CD4-positive, alpha-beta memory T cell (primary cell): Measurements from ENCODE around the gene NOTCH2. TPM values are rescaled to one million over a fixed set of nuclear protein-coding genes. Genes with fewer than 3 reads are reported as not detected.
"Not testable (repeated sequence)": the region's sequence is repeated elsewhere in the genome, so short reads cannot be mapped to it uniquely, and the experiment has no call there.

Experiments used
- CTCF ChIA-PET: fragments of 350-600 bp; sonication (Branson Sonifier 250); formaldehyde crosslinking; loops from one replicate; lab custom pipeline; 2021; ENCODE audit warnings: inconsistent platforms; ENCODE audit not compliant: partially characterized antibody; lab: Charles Lee
- POLR2A ChIA-PET: fragments of 350-600 bp; sonication (Branson Sonifier 250); formaldehyde crosslinking; loops from one replicate; lab custom pipeline; 2021; ENCODE audit not compliant: partially characterized antibody; lab: Charles Lee
- DNase-seq, 5 donors: peaks; one replicate each; pipeline versions ENCODE4 v3.0.0 to v3.0.0-alpha.2; 2020 to 2022; ENCODE audit warnings: mixed read lengths in 1 of 5
- H3K27ac ChIP-seq: one replicate; pipeline ENCODE4 v1.7.0; 2013; ENCODE audit warnings: low read depth, low read length
- H3K27me3 ChIP-seq: 2 replicates; pipeline ENCODE4 v1.7.0; 2013; ENCODE audit warnings: mild to moderate bottlenecking, low read length, moderate library complexity; ENCODE audit not compliant: insufficient read depth
- H3K36me3 ChIP-seq: 2 replicates; pipeline ENCODE4 v1.7.0; 2013; ENCODE audit warnings: mild to moderate bottlenecking, low read length, moderate library complexity; ENCODE audit not compliant: insufficient read depth
- H3K4me1 ChIP-seq: 2 replicates; pipeline ENCODE4 v1.7.0; 2013; ENCODE audit warnings: mild to moderate bottlenecking, low read length, moderate library complexity; ENCODE audit not compliant: insufficient read depth
- H3K4me3 ChIP-seq, 2 donors: one replicate each; pipeline ENCODE4 v1.7.0; 2013; ENCODE audit warnings: low read length in 2 of 2, mild to moderate bottlenecking in 1 of 2
- H3K9me3 ChIP-seq, 2 donors: one replicate each; pipeline ENCODE4 v1.7.0; 2013; ENCODE audit warnings: low read length in 2 of 2, control low read depth in 1 of 2; ENCODE audit not compliant: control insufficient read depth in 1 of 2
- H3K27ac Mint-ChIP-seq, 7 donors: one replicate each; pipeline ENCODE4 v1.8.0; 2020 to 2021; ENCODE audit warnings: mixed read lengths in 7 of 7, mild to moderate bottlenecking in 6 of 7, inconsistent platforms in 3 of 7, moderate library complexity in 3 of 7
- H3K27me3 Mint-ChIP-seq, 2 donors: one replicate each; pipeline ENCODE4 v1.8.0; 2020 to 2021; ENCODE audit warnings: mixed read lengths in 2 of 2
- H3K36me3 Mint-ChIP-seq, 2 donors: one replicate each; pipeline ENCODE4 v1.8.0; 2020 to 2021; ENCODE audit warnings: mixed read lengths in 2 of 2, inconsistent platforms in 1 of 2, mild to moderate bottlenecking in 1 of 2
- H3K4me1 Mint-ChIP-seq, 4 donors: one replicate each; pipeline ENCODE4 v1.8.0; 2020 to 2021; ENCODE audit warnings: mixed read lengths in 4 of 4, mild to moderate bottlenecking in 1 of 4
- H3K4me3 Mint-ChIP-seq, 8 donors: one replicate each; pipeline ENCODE4 v1.8.0; 2020 to 2021; ENCODE audit warnings: mixed read lengths in 8 of 8, mild to moderate bottlenecking in 7 of 8, moderate library complexity in 6 of 8, inconsistent platforms in 3 of 8
- H3K9me3 Mint-ChIP-seq, 8 donors: one replicate each; pipeline ENCODE4 v1.8.0; 2020 to 2021; ENCODE audit warnings: mixed read lengths in 8 of 8, mild to moderate bottlenecking in 5 of 8, inconsistent platforms in 3 of 8, moderate library complexity in 1 of 8
- intact Hi-C: fragments of 100-400 bp; cut with micrococcal nuclease; formaldehyde crosslinking; loops from one replicate; pipeline ENCODE4 v1.15.1; 2023
- polyA plus RNA-seq, 2 donors: library from polyadenylated mRNA; unstranded; fragments of 300-500 nt; fragmentation: Illumina TruSeq; gene quantifications; one replicate each; pipeline ENCODE4 v1.2.3, GENCODE V29; 2021
- total RNA-seq, 2 experiments: library from RNA; stranded (reverse); gene quantifications; one replicate each; pipeline ENCODE4 v1.2.3, GENCODE V29; 2021

The NOTCH2 gene
- total and polyA plus RNA-seq, 4 experiments from 2014 or later: 11.1 to 61.3 (median 43.3) TPM

GRCh38 chr1:119996731-119997312 is 72.6 kb downstream of the NOTCH2 start:
- intact Hi-C loops, POLR2A ChIA-PET, H3K9me3 Mint-ChIP-seq, H3K4me1 ChIP-seq, H3K4me3 ChIP-seq, H3K27me3 Mint-ChIP-seq, H3K27ac ChIP-seq, DNase-seq, H3K4me3 Mint-ChIP-seq, CTCF ChIA-PET, H3K36me3 ChIP-seq, H3K9me3 ChIP-seq, H3K36me3 Mint-ChIP-seq, H3K27me3 ChIP-seq, H3K4me1 Mint-ChIP-seq: not testable (repeated sequence)
- H3K27ac Mint-ChIP-seq: peak overlapping the region in 2 of 7 donors; percentile 12 to 19

GRCh38 chr1:119995975-119996374 is 73.5 kb downstream of the NOTCH2 start:
- H3K4me1 Mint-ChIP-seq, H3K4me1 ChIP-seq, H3K4me3 Mint-ChIP-seq, H3K9me3 Mint-ChIP-seq, H3K27ac Mint-ChIP-seq, H3K27me3 ChIP-seq, CTCF ChIA-PET, H3K4me3 ChIP-seq, intact Hi-C loops, POLR2A ChIA-PET, H3K27ac ChIP-seq, DNase-seq, H3K9me3 ChIP-seq, H3K36me3 ChIP-seq, H3K36me3 Mint-ChIP-seq, H3K27me3 Mint-ChIP-seq: not testable (repeated sequence)

GRCh38 chr1:119988306-119989062 is 81.0 kb downstream of the NOTCH2 start:
- H3K27ac ChIP-seq: no peak overlapping the region
- H3K9me3 Mint-ChIP-seq: no peaks in the 10 kb centered on the region
- H3K4me1 Mint-ChIP-seq: peaks cover 17 to 38% (median 26%) of the 10 kb centered on the region in 4 donors
- no peak overlapping the region for H3K4me3 ChIP-seq
- H3K27me3 Mint-ChIP-seq: no peaks in the 10 kb centered on the region
- peak overlapping the region in 5 of 7 donors; percentile 22 to 81 (median 74) for H3K27ac Mint-ChIP-seq
- DNase-seq: no peak
- peaks cover 21% of the 10 kb centered on the region for H3K4me1 ChIP-seq
- POLR2A ChIA-PET: no interaction called here
- peaks cover 34 to 37% of the 10 kb centered on the region in 2 donors for H3K36me3 Mint-ChIP-seq
- H3K36me3 ChIP-seq: no peaks in the 10 kb centered on the region
- intact Hi-C loops: no loop called here
- peak overlapping the region in 4 of 8 donors; percentile 13 to 47 (median 18) for H3K4me3 Mint-ChIP-seq
- H3K9me3 ChIP-seq: no peaks in the 10 kb centered on the region
- CTCF ChIA-PET: interaction anchor here (1.6 kb wide), 1 partner anchor 20 kb away, joined by 6 read pairs; no protein-coding TSS in a partner anchor
- no peaks in the 10 kb centered on the region for H3K27me3 ChIP-seq

- peak in 2 of 5 donors; percentile 5 to 14 for DNase-seq
- H3K9me3 ChIP-seq: no peaks in the 10 kb centered on the region
- no peaks in the 10 kb centered on the region for H3K27me3 ChIP-seq
- peaks cover 17 to 38% (median 26%) of the 10 kb centered on the region in 4 donors for H3K4me1 Mint-ChIP-seq
- intact Hi-C loops: no loop called here
- ChIA-PET CTCF (interaction anchor here (1.2 to 1.6 kb wide), 2 partner anchors 19 to 42 kb away, joined by 3 to 6 read pairs; no protein-coding TSS in a partner anchor), POLR2A (no interaction called here)
- H3K4me1 ChIP-seq: peaks cover 21% of the 10 kb centered on the region
- H3K27ac Mint-ChIP-seq: peak overlapping the region; percentile 22 to 87 (median 73)
- H3K36me3 ChIP-seq: no peaks in the 10 kb centered on the region
- H3K27ac ChIP-seq: no peak overlapping the region
- no peaks in the 10 kb centered on the region for H3K9me3 Mint-ChIP-seq
- H3K4me3 Mint-ChIP-seq: peak overlapping the region in 7 of 8 donors; percentile 8 to 60 (median 39)
- no peaks in the 10 kb centered on the region for H3K27me3 Mint-ChIP-seq
- peaks cover 34 to 37% of the 10 kb centered on the region in 2 donors for H3K36me3 Mint-ChIP-seq
- H3K4me3 ChIP-seq: no peak overlapping the region
These were observed 81.8 kb downstream of the NOTCH2 start for GRCh38 chr1:119987686-119988085.

- CTCF ChIA-PET: interaction anchor here (1.2 to 1.6 kb wide), 2 partner anchors 19 to 41 kb away, joined by 3 to 6 read pairs; no protein-coding TSS in a partner anchor
- no peaks in the 10 kb centered on the region for H3K27me3 Mint-ChIP-seq
- Histone ChIP-seq H3K4me3 (no peak overlapping the region), H3K27me3 (no peaks in the 10 kb centered on the region), H3K4me1 (peaks cover 21% of the 10 kb centered on the region), H3K27ac (no peak overlapping the region), H3K9me3 (no peaks in the 10 kb centered on the region), H3K36me3 (no peaks in the 10 kb centered on the region)
- H3K4me3 Mint-ChIP-seq: peak overlapping the region in 1 of 8 donors; percentile 57
- POLR2A ChIA-PET: no interaction called here
- intact Hi-C loops: no loop called here
- H3K27ac Mint-ChIP-seq: peak overlapping the region in 4 of 7 donors; percentile 8 to 88 (median 12)
- H3K36me3 Mint-ChIP-seq: peaks cover 36 to 37% of the 10 kb centered on the region in 2 donors
- DNase-seq: no peak
- H3K4me1 Mint-ChIP-seq: peaks cover 18 to 38% (median 26%) of the 10 kb centered on the region in 4 donors
- H3K9me3 Mint-ChIP-seq: no peaks in the 10 kb centered on the region
These were observed 82.3 kb downstream of the NOTCH2 start for GRCh38 chr1:119987112-119987511.

GRCh38 chr1:119986007-119986497 is 83.4 kb downstream of the NOTCH2 start:
- POLR2A ChIA-PET: no interaction called here
- no peak overlapping the region for H3K4me3 ChIP-seq
- no peaks in the 10 kb centered on the region for H3K9me3 ChIP-seq
- H3K36me3 Mint-ChIP-seq: peaks cover 36 to 37% of the 10 kb centered on the region in 2 donors
- CTCF ChIA-PET: interaction anchor here (2.5 kb wide), 1 partner anchor 18 kb away, joined by 13 read pairs; no protein-coding TSS in a partner anchor
- DNase-seq: no peak
- H3K9me3 Mint-ChIP-seq: no peaks in the 10 kb centered on the region
- H3K27me3 ChIP-seq: no peaks in the 10 kb centered on the region
- H3K27me3 Mint-ChIP-seq: no peaks in the 10 kb centered on the region
- H3K4me1 Mint-ChIP-seq: peaks cover 20 to 38% (median 26%) of the 10 kb centered on the region in 4 donors
- H3K4me3 Mint-ChIP-seq: no peak overlapping the region
- H3K27ac ChIP-seq: no peak overlapping the region
- intact Hi-C loops: no loop called here
- no peak overlapping the region for H3K27ac Mint-ChIP-seq
- no peaks in the 10 kb centered on the region for H3K36me3 ChIP-seq
- H3K4me1 ChIP-seq: peaks cover 21% of the 10 kb centered on the region

DNA sequence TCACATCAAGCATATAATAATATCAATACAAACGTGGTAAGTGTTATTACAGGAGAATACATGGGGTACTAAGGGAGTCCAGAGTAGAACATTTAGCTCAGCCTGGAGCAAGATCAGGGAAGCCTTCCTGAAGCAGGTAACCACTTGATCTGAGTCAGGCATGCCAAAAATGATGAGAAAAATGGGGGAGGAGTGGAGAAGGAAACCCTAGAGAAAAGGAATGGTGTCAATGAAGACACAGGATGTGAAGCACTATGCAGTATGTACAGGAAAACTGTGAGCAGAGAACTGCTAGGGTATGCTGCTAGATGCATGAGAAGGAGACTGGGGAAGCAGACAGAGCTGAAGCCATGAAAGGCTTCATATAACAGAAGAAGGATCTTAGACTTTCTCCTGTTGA is 84.7 kb downstream of the NOTCH2 start:
- POLR2A ChIA-PET: no interaction called here
- Mint-ChIP-seq H3K9me3 (no peaks in the 10 kb centered on the region), H3K4me1 (peaks cover 20 to 38% (median 26%) of the 10 kb centered on the region in 4 donors), H3K27ac (peak overlapping the region in 2 of 7 donors; percentile 10 to 20), H3K36me3 (peaks cover 36 to 37% of the 10 kb centered on the region in 2 donors), H3K27me3 (no peaks in the 10 kb centered on the region), H3K4me3 (no peak overlapping the region)
- no peaks in the 10 kb centered on the region for H3K9me3 ChIP-seq
- H3K27ac ChIP-seq: no peak overlapping the region
- CTCF ChIA-PET: interaction anchor here (2.5 kb wide), 1 partner anchor 17 kb away, joined by 13 read pairs; no protein-coding TSS in a partner anchor
- H3K36me3 ChIP-seq: no peaks in the 10 kb centered on the region
- H3K27me3 ChIP-seq: no peaks in the 10 kb centered on the region
- H3K4me1 ChIP-seq: peaks cover 21% of the 10 kb centered on the region
- H3K4me3 ChIP-seq: no peak overlapping the region
- no peak for DNase-seq
- intact Hi-C loops: no loop called here
